Dermis microvascular lymphatic vessel endothelial cell (primary cell): ENCODE measurements around the gene NPM3. TPM values are rescaled to one million over a fixed set of nuclear protein-coding genes. Genes with fewer than 3 reads are reported as not detected.

Experiments used
- DNase-seq, 2 donors: peaks; one replicate each; pipeline versions ENCODE4 v3.0.0 to v3.0.0-alpha.2; 2010; ENCODE audit warnings: low read depth in 2 of 2
- total RNA-seq: library from RNA; depleted of rRNA; stranded (reverse); fragments of >200 nt; gene quantifications from 2 replicates; pipeline ENCODE4 v1.2.1, GENCODE V29; 2014

The NPM3 gene
- total RNA-seq, 1 donor from 2014 or later, result 127 TPM

DNA sequence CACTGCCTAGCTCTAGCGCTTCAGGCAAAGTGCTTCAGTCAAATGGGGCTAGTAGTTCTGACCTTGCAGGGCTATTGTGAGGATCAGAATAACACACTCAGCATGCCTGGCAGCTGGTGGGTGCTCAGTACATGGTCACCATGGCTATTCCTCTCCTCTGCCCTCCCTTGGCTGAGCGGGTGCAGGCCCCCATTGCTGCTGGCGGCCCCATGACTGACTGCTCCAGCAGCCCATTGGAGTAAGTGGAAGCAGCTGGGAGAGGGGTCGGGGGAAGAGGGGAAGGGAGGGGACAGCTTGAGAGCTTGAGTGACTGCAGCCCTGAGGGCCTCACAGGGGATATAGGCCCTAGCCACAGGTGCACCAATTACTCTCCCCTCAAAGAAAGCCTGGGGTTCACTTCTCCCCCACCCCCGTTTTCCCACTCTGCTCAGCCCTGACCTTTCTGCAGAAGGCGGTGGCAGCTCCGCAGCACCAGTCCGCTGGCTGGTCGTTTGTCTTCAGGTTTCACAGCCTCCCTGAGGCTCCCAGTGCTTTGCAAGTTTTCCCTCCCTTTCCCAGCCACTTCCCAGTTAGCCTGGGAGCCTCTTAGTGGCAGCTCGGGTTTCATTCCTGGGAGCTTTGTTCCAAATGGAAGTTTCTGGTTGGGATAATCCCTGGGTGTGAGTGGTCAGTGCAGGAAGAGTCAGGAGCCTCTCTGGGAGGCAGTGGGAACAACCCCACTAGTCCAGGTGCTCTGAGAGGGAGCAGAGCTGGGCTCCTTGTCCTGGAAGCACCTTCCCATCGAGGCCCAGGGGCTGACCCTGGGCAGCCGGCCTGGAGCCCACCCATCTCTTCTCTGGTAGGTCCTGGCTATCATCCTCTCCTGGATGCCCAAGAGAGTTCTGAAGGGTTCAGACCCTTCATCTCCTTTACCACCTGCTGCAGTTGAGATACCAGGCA, 23.7 kb downstream of the NPM3 start:
- no peak for DNase-seq

DNA sequence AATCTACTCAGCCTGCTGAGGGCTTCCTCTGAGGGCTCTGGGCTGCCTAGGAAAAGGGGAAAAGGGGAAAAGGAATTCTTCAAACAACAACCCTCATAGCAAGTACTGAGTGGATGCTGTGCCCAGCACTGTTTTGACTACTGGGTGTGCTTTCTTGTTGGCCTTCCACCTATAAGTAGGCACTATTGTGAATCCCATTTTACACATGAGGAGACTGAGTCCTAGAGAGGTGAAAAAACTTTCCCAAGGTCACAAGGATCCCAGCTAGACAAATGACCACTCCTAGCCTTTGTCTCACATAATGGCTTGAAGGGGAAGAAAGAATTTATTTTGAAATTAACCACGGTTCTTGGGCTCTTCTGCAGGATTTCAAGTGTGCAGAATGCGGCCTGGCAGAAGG, 24.4 kb downstream of the NPM3 start:
- DNase-seq, result no peak

DNA sequence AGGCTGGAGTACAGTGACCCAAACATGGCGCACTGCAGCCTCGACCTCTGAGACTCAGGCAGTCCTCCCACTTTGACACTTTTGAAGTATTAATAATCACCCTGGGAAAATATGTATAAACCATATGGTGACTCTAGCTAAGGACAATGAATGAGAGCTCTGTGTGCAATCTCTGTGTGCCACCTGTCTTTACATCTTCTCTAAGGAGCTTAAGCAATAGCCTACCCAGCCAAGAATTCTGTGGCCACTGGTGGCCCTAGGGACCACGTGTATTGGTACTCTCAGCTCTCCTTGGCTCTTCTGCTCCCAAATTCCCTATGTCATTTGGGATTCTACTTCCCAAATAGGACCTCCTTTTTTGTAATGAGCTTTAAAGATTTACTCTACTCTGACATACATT, 31.0 kb downstream of the NPM3 start:
- DNase-seq, result no peak

DNA sequence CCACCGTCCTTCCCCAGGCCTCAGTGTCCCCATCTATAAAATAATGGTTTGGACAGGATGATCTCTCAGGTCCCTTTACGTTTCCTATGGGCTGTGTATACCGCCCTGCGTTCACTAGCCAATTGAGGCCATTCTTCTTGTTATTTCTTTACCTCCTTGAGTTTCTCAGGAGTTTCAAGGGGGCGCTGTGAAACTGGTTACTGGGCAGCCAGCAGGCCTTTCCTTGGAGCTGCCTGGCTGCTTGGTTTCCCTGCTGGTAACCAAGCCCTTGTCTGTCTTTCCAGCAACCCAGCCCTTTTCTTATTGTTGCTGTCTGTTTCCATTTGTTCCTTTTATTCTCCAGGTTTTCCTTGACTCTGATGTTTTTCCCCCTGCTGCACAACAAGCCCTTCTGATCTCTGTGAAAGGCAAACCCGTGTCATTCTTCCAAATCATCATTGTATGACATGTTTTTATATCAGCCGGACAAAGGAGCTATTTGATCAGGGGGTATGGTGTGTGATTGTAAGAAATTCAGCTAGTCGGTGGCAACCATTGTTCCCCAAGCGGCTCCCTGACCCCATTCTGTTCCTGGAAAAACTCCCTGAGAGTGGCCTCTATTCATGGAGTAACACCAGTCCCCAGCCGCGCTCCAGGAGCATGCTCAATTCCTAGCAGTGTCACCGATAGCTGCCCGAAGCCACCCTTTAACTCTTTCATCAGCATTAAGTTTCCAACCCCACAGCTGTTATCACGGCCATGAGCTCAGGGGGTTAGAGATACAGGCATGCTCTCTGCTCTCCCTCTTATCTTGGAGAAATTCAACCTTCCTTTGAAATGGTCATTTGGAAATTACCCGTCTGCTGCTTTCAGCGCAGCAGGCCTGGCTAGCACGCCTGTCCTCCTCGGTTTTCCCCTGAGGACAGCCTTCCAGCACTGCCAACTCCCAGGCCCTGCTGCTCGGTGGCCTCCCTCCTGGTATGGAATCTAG, 33.9 kb downstream of the NPM3 start:
- no peak for DNase-seq

GRCh38 chr10:101748496-101748895, 34.8 kb downstream of the NPM3 start:
- no peak for DNase-seq

DNA sequence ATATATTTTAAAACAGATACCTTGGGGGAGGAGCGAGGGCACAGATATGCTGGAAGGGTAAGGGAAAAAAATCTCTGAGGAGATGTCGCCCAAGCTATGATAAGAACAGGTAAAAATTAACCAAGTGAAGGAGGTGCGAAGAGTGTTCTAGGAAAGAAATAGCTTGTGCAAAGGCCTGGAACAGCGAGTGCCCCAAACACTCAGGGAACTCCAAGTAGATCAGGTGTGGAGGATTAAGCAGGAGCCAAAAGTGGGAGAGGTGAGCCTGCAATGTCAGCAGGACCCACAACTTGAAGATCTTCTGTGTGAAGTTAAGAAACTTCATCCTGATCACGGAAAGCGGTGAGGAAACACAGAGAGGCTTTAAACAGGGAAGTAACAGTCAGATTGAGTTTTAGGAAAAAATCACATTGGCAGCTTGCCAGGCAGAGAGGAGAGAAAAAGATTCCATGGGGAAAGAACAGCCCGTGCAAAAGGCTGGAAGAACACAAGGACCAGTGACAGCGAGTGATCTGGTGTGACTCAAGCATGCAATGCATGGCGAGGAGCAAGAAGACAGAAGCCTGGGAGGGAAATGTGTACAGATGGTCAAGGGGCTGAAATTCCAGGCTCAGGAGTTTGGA, 38.1 kb downstream of the NPM3 start:
- no peak for DNase-seq

- DNase-seq, result no peak
Measured at GRCh38 chr10:101744267-101744666, 39.0 kb downstream of the NPM3 start.

GRCh38 chr10:101741938-101742337, 41.3 kb downstream of the NPM3 start:
- no peak for DNase-seq

DNA sequence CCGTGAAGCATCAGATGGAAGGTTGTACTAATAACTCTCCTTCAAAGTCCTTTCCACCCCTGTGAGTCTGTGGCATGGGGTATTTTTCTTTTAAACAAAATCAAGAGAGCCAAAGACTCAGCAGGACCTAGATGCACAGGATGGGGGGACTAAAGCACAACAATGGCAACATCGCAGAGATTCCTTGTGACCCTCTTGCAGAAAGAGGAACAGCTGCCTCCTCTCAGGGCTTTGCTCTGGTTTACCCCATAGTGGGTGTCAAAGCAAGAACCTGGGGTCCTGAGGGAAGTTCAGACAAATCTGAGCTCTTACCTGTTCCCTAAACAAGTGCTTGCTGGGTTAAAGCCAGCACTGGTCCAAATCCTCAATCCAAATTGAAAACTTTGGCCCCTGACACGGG, 46.6 kb downstream of the NPM3 start:
- no peak for DNase-seq

DNA sequence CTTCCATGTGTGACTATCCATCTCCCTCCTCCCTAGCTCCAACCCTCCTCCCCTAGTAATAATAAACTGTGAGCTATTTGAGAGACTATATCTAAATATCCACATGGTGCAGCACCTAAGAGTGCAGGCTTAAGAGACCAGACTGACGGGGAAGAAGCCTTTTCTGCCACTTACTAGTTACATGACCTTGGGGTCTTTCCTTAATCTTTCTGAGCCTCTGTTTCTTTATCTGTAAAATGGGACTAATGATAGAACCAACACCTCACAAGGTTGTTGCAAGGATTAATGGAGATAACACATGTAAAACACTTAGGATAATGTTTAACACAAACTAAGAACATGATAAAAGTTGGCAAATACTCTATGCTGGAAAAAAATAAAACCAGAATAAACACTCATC, 51.1 kb downstream of the NPM3 start:
- DNase-seq, result no peak

Other genes with a start within 250 kb of the NPM3 start
- 5.6 and 7.5 TPM in 2 replicates for gene POLL, start 195.2 kb downstream of the NPM3 start, total RNA-seq
- gene DPCD, start 195.1 kb downstream of the NPM3 start, total RNA-seq, result 13.8 and 16.4 TPM in 2 replicates
- 17.2 and 19.5 TPM in 2 replicates for gene FBXW4, start 88.3 kb downstream of the NPM3 start, total RNA-seq
- gene FGF8, start 7.3 kb downstream of the NPM3 start, total RNA-seq, result not detected in 2 replicates
- 47.8 and 49.9 TPM in 2 replicates for gene OGA, start 35.0 kb upstream of the NPM3 start, total RNA-seq
- gene KCNIP2, start 60.4 kb upstream of the NPM3 start, total RNA-seq, result 0.13 TPM in 2 replicates